ENCODE data around the gene TACC2. TPM values are rescaled to one million over a fixed set of nuclear protein-coding genes. Genes with fewer than 3 reads are reported as not detected.
"Not testable (repeated sequence)": the region's sequence is repeated elsewhere in the genome, so short reads cannot be mapped to it uniquely, and the experiment has no call there.

The TACC2 gene
- total RNA-seq, 4 donors from 2014 or later, result 11.5 to 73.0 (median 14.5) TPM

DNA sequence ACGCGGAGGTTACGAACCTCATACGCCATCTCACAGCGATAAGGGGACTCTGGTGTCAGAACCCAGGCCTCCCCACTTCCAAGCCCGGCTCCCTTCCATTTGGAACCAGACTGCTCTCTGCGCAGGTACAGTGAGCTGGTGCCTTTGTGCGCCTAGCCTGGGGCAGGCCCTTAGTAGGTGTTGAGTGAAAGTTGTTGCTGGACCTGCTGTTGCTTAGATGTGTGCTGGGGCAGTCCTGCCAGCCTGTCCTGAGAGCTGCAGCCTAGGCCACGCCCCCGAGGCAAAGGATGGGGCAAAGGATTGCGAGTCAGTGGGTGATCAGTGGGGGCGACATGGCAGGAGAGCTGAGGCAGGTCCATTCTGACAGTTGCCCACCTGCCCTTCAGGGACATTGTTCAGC lies 209.7 kb downstream of the TACC2 start:
- TF ChIP-seq, protein P1, sequence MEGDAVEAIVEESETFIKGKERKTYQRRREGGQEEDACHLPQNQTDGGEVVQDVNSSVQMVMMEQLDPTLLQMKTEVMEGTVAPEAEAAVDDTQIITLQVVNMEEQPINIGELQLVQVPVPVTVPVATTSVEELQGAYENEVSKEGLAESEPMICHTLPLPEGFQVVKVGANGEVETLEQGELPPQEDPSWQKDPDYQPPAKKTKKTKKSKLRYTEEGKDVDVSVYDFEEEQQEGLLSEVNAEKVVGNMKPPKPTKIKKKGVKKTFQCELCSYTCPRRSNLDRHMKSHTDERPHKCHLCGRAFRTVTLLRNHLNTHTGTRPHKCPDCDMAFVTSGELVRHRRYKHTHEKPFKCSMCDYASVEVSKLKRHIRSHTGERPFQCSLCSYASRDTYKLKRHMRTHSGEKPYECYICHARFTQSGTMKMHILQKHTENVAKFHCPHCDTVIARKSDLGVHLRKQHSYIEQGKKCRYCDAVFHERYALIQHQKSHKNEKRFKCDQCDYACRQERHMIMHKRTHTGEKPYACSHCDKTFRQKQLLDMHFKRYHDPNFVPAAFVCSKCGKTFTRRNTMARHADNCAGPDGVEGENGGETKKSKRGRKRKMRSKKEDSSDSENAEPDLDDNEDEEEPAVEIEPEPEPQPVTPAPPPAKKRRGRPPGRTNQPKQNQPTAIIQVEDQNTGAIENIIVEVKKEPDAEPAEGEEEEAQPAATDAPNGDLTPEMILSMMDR (IDR thresholded peaks at IDR 0.05), result no peak
- Histone ChIP-seq H3K4me1 (no peaks in the 10 kb centered on the region), H3K36me3 (no peaks in the 10 kb centered on the region), H3K4me3 (no peak overlapping the region), H3K9me3 (no peaks in the 10 kb centered on the region), H3K27me3 (no peaks in the 10 kb centered on the region), H3K27ac (no peak overlapping the region)
- intact Hi-C loops (cut with DNase I; ENCODE audit: low total_unique reads), result no loop called here
- DNase-seq, result no peak

DNA sequence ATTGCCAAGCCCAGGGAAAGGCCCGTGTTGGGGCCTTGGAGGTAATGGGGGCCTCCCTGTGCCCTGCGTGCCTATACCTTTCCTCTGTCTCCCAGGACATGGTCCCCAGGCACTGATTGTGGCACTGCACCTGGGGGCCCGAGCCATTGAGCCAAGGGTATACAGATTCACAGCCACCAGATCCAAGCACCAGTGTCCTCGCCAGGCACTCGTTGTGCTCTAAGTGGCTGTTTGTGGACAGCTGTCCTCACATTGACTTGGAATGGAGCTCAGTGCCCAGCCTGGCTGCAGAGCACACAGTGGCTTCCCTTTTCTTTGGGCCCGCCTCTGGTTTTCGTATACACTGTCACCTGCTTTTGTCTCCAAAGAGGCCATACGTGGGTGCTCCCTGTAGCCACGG lies 210.1 kb downstream of the TACC2 start:
- Histone ChIP-seq H3K27ac (no peak overlapping the region), H3K9me3 (no peaks in the 10 kb centered on the region), H3K4me3 (no peak overlapping the region), H3K4me1 (no peaks in the 10 kb centered on the region), H3K27me3 (no peaks in the 10 kb centered on the region), H3K36me3 (no peaks in the 10 kb centered on the region)
- intact Hi-C loops (cut with DNase I; ENCODE audit: low total_unique reads), result no loop called here
- no peak for DNase-seq
- TF ChIP-seq, protein P1 (IDR thresholded peaks at IDR 0.05), result no peak
- TF ChIP-seq POLR2A (IDR thresholded peaks at IDR 0.05), result no peak

DNA sequence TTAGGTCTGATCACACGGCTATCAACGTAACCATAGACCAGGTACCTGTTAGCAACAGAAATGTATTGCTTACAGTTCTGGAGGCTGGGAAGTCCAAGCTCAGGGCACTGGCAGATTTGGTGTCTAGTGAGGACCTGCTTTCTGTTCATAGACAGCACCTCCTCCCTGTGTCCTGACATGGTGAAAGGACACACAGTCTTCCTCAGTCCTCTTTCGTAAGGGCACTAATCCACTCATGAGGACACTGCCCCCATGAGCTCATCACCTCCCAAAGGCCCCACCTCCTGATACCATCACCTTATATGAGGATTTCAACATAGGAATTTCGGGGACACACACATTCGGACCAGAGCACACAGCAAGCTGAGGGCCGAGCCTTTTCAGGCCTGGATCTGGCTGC lies 210.7 kb downstream of the TACC2 start:
- DNase-seq, result no peak
- no peaks in the 10 kb centered on the region for H3K4me1 ChIP-seq
- no peaks in the 10 kb centered on the region for H3K27me3 ChIP-seq
- TF ChIP-seq, protein P1 (IDR thresholded peaks at IDR 0.05), result no peak
- no peak for TF ChIP-seq POLR2A (IDR thresholded peaks at IDR 0.05)
- no peaks in the 10 kb centered on the region for H3K36me3 ChIP-seq
- H3K9me3 ChIP-seq, result no peaks in the 10 kb centered on the region
- no peak overlapping the region for H3K4me3 ChIP-seq
- intact Hi-C loops (cut with DNase I; ENCODE audit: low total_unique reads), result no loop called here
- H3K27ac ChIP-seq, result no peak overlapping the region

DNA sequence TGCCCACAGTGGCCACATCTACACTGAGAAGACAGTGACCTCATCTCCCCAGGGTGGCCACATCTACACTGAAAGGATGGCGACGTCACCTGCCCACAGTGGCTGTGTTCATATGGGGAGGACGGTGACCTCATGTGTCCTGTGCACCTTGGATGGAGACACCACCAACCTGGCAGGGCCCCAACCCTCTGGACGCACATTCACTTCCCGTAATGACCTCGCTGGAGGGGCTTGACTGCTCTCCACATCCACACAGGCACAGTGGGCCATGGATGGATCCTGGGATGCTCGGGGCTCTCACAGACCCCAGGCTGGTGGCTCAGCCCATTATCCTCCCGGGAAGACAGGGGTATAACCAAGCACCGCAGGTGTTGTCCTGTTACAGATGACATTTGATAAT lies 212.4 kb downstream of the TACC2 start:
- no peaks in the 10 kb centered on the region for H3K9me3 ChIP-seq
- no peak overlapping the region for H3K4me3 ChIP-seq
- DNase-seq, result no peak
- H3K36me3 ChIP-seq, result no peaks in the 10 kb centered on the region
- H3K27me3 ChIP-seq, result no peaks in the 10 kb centered on the region
- no peak for TF ChIP-seq POLR2A (IDR thresholded peaks at IDR 0.05)
- TF ChIP-seq, protein P1 (IDR thresholded peaks at IDR 0.05), result no peak
- H3K27ac ChIP-seq, result no peak overlapping the region
- intact Hi-C loops (cut with DNase I; ENCODE audit: low total_unique reads), result no loop called here
- no peaks in the 10 kb centered on the region for H3K4me1 ChIP-seq

DNA sequence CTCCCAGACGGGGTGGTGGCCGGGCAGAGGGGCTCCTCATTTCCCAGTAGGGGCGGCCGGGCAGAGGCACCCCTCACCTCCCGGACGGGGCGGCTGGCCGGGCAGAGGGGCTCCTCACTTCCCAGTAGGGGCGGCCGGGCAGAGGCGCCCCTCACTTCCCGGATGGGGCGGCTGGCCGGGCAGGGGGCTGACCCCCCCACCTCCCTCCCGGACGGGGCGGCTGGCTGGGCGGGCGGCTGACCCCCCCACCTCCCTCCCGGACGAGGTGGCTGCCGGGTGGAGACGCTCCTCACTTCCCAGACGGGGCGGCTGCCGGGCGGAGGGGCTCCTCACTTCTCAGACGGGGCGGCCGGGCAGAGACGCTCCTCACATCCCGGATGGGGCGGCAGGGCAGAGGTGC lies 214.2 kb downstream of the TACC2 start:
- intact Hi-C loops (cut with DNase I; ENCODE audit: low total_unique reads); H3K36me3 ChIP-seq; H3K4me3 ChIP-seq; H3K27ac ChIP-seq; DNase-seq; H3K9me3 ChIP-seq; H3K27me3 ChIP-seq; H3K4me1 ChIP-seq: not testable (repeated sequence)
